Neutrophil (primary cell): Measurements from ENCODE around the gene PLB1.
A peak's percentile ranks its signal among the peaks of the same experiment; 100 is the strongest.

ENCODE experiments used
- H3K27ac ChIP-seq: fragments of 200-600 bp; sonication (generic); 2 replicates; pipeline ENCODE4 v1.5.1; 2016; ENCODE audit warnings: mild to moderate bottlenecking, moderate library complexity
- H3K27me3 ChIP-seq: fragments of 200-600 bp; sonication (generic); 2 replicates; pipeline ENCODE4 v1.6.0; 2016; ENCODE audit warnings: mild to moderate bottlenecking
- H3K36me3 ChIP-seq: fragments of 200-600 bp; sonication (generic); 2 replicates; pipeline ENCODE4 v1.5.1; 2017
- H3K4me1 ChIP-seq, 2 experiments: fragments of 200-600 bp in 1 of 2; sonication (generic) in 1 of 2; 1 replicate in 1 of 2; 2 replicates in 1 of 2; pipeline versions ENCODE4 v1.5.1 to v1.6.1; 2013 to 2016; ENCODE audit warnings: low read depth in 1 of 2, low read length in 1 of 2, mild to moderate bottlenecking in 1 of 2, moderate library complexity in 1 of 2; ENCODE audit not compliant: control insufficient read depth in 1 of 2, insufficient read depth in 1 of 2
- H3K4me3 ChIP-seq, 2 experiments: fragments of 200-600 bp in 1 of 2; sonication (generic) in 1 of 2; 1 replicate in 1 of 2; 2 replicates in 1 of 2; pipeline ENCODE4 v1.5.1; 2013 to 2016; ENCODE audit warnings: low read depth in 1 of 2, low read length in 1 of 2, mild to moderate bottlenecking in 1 of 2, moderate library complexity in 1 of 2
- H3K9me3 ChIP-seq: fragments of 200-600 bp; sonication (generic); 2 replicates; pipeline ENCODE4 v1.5.1; 2016
- CTCF ChIP-seq: fragments of 200-600 bp; sonication (generic); IDR thresholded peaks from 2 replicates; pipeline ENCODE4 v1.5.1; 2016; ENCODE audit warnings: antibody characterized with exemption

PLB1 gene, protein sequence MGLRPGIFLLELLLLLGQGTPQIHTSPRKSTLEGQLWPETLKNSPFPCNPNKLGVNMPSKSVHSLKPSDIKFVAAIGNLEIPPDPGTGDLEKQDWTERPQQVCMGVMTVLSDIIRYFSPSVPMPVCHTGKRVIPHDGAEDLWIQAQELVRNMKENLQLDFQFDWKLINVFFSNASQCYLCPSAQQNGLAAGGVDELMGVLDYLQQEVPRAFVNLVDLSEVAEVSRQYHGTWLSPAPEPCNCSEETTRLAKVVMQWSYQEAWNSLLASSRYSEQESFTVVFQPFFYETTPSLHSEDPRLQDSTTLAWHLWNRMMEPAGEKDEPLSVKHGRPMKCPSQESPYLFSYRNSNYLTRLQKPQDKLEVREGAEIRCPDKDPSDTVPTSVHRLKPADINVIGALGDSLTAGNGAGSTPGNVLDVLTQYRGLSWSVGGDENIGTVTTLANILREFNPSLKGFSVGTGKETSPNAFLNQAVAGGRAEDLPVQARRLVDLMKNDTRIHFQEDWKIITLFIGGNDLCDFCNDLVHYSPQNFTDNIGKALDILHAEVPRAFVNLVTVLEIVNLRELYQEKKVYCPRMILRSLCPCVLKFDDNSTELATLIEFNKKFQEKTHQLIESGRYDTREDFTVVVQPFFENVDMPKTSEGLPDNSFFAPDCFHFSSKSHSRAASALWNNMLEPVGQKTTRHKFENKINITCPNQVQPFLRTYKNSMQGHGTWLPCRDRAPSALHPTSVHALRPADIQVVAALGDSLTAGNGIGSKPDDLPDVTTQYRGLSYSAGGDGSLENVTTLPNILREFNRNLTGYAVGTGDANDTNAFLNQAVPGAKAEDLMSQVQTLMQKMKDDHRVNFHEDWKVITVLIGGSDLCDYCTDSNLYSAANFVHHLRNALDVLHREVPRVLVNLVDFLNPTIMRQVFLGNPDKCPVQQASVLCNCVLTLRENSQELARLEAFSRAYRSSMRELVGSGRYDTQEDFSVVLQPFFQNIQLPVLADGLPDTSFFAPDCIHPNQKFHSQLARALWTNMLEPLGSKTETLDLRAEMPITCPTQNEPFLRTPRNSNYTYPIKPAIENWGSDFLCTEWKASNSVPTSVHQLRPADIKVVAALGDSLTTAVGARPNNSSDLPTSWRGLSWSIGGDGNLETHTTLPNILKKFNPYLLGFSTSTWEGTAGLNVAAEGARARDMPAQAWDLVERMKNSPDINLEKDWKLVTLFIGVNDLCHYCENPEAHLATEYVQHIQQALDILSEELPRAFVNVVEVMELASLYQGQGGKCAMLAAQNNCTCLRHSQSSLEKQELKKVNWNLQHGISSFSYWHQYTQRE (N-terminal part only)

DNA sequence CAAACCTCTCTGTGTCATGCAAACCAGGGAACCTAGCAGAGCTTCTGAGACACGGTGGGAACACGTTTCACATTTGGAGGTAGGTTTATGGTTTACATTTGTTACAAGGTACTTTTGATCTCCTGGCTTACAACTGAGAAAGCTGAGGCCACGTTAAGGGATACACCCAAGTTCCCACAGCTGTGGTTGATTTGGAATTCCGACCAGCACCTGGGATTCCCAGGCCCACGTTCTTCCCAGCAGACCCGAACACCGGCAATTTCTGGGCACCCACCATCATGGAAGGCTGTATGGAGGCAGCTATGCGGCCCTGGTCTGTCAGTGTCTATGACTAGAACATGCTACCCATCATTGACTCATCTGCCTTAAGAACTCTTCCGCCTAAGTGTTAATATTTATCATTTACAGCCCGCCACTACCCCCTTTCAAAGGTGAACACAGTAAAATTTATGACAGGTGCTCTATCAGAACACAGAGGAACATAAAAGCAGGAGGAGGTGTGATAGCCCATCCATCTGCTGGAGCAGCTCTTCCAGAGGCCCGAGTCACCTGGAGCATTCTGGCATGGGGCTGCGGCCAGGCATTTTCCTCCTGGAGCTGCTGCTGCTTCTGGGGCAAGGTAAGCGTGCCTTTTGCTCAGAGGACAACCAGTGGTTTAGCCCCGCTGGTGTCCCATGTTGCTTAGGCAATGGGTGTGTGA, at the start of gene PLB1:
TSS of gene PLB1 (plus strand) at position 510 of the 700 bp plus-strand sequence. CDS start at position 565, 55 bp downstream.
- Histone ChIP-seq H3K4me3 (no peak within 1 kb of the TSS), H3K27ac (no peak within 1 kb of the TSS), H3K27me3 (no peaks in the 10 kb centered on the region), H3K36me3 (no peaks in the 10 kb centered on the region), H3K9me3 (no peaks in the 10 kb centered on the region), H3K4me1 (peaks cover 0 to 4% of the 10 kb centered on the region in 2 experiments)
- TF ChIP-seq CTCF: no peak

DNA sequence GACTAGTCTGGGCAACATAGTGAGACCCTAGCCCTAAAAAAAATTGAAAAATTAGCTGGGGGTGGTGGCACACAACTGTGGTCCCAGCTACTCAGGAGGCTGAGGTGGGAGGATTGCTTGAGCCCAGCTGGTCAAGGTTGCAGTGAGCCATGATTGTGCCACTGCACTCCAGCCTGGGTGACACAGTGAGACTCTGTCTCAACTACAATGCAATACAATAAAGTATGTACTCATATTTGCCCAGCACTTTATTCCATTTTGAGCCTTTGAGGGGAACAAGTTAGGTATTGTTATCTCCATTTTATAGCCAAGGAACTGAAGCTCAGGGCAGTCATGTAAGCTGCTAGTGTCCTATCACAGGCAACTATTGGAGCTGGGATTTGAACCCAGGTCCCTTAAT, 49.3 kb upstream of the PLB1 start:
- no peaks in the 10 kb centered on the region for H3K27me3 ChIP-seq
- TF ChIP-seq CTCF: no peak
- no peak overlapping the region for H3K4me3 ChIP-seq
- H3K36me3 ChIP-seq: no peaks in the 10 kb centered on the region
- H3K4me1 ChIP-seq: peaks cover 35 to 36% of the 10 kb centered on the region in 2 experiments
- no peaks in the 10 kb centered on the region for H3K9me3 ChIP-seq
- H3K27ac ChIP-seq: no peak overlapping the region

DNA sequence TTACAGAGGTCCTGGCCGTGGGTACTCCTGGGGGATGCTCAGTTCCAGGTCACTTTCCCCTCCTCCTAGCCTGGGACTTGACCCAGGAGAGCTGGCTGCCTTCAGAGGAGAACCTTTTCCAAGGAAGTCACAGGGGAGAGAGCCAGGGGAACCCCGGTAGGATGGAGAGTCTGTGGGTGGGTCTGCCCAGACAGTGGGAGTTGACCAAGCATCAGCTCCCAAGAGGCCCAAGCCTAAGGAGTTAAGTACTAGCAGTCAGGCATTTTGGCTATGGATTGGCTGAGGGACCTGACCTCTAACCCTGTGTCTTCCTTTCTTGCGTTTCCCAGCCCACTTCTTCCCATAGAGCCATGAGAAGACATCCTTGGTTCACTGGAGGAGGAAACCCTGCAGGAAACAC, 48.8 kb upstream of the PLB1 start:
- Histone ChIP-seq H3K9me3 (no peaks in the 10 kb centered on the region), H3K27ac (peak overlapping the region; percentile 97), H3K36me3 (no peaks in the 10 kb centered on the region), H3K4me1 (peaks cover 35 to 37% of the 10 kb centered on the region in 2 experiments), H3K4me3 (no peak overlapping the region), H3K27me3 (no peaks in the 10 kb centered on the region)
- no peak for TF ChIP-seq CTCF

- no peaks in the 10 kb centered on the region for H3K36me3 ChIP-seq
- peak overlapping the region; percentile 19 to 41 for H3K4me3 ChIP-seq
- H3K4me1 ChIP-seq: peaks cover 40 to 48% of the 10 kb centered on the region in 2 experiments
- no peaks in the 10 kb centered on the region for H3K9me3 ChIP-seq
- H3K27ac ChIP-seq: peak overlapping the region; percentile 97
- H3K27me3 ChIP-seq: no peaks in the 10 kb centered on the region
- peak; percentile 37 for TF ChIP-seq CTCF
Measured at GRCh38 chr2:28447943-28448792, 47.7 kb upstream of the PLB1 start.
